Lower lobe of right lung (tissue), 2 donors: ENCODE results near the gene TLNRD1. TPM values are rescaled to one million over a fixed set of nuclear protein-coding genes. Genes with fewer than 3 reads are reported as not detected.

Experiments
- ATAC-seq, 2 donors: fragments of 200-7000 bp; cut with Tn5 transposase; one replicate each; pipeline ENCODE4 v1.9.1; 2020 to 2022; ENCODE audit warnings: mild to moderate bottlenecking in 2 of 2, moderate library complexity in 2 of 2
- DNase-seq: peaks from one replicate; pipeline ENCODE4 v3.0.0-alpha.2; 2020
- H3K27ac ChIP-seq: fragments of 200-600 bp; one replicate; pipeline ENCODE4 v1.8.0; 2022
- H3K27me3 ChIP-seq: fragments of 200-600 bp; one replicate; pipeline ENCODE4 v1.8.0; 2022; ENCODE audit warnings: low read depth
- H3K36me3 ChIP-seq: fragments of 200-600 bp; one replicate; pipeline ENCODE4 v1.8.0; 2022; ENCODE audit warnings: mild to moderate bottlenecking
- H3K4me1 ChIP-seq: fragments of 200-600 bp; one replicate; pipeline ENCODE4 v1.8.0; 2022
- H3K4me3 ChIP-seq: fragments of 200-600 bp; one replicate; pipeline ENCODE4 v1.8.0; 2022; ENCODE audit warnings: mild to moderate bottlenecking
- H3K9me3 ChIP-seq: fragments of 200-600 bp; one replicate; pipeline ENCODE4 v1.8.0; 2022
- intact Hi-C: fragments of 100-400 bp; cut with DNase I; formaldehyde crosslinking; loops from one replicate; pipeline ENCODE4 v1.11.0; 2022
- total RNA-seq: library from RNA; stranded (reverse); fragmentation: NEBNext Ultra II Directional; extraction: Animal tissue kit (Norgen Biotek cat#: 25700); gene quantifications from one replicate; pipeline ENCODE4 v1.2.1, GENCODE V29; 2021
- TF ChIP-seq, protein P1 (sequence below): fragments of 200-600 bp; IDR thresholded peaks from one replicate; pipeline ENCODE4 v1.8.0; 2022; ENCODE audit warnings: antibody characterized with exemption, mild to moderate bottlenecking
- donor health status: DM: no; HTN: yes; CAD: no; lungs with severe emphysema.

Gene TLNRD1
- total RNA-seq, 1 donor from 2014 or later: 24.7 TPM

- intact Hi-C loops: loop anchor here (10.0 kb wide), 1 partner anchor 517 kb away; no protein-coding TSS in a partner anchor
- H3K27ac ChIP-seq: no peak overlapping the region
- ATAC-seq: no peak
Observed at GRCh38 chr15:80972276-80972675, 28.4 kb upstream of the TLNRD1 start.

GRCh38 chr15:80974914-80975313 lies 25.8 kb upstream of the TLNRD1 start:
- intact Hi-C loops: loop anchor here (10.0 kb wide), 1 partner anchor 520 kb away; no protein-coding TSS in a partner anchor
- Histone ChIP-seq H3K4me3 (no peak overlapping the region), H3K27ac (no peak overlapping the region), H3K9me3 (no peaks in the 10 kb centered on the region), H3K4me1 (peaks cover 5% of the 10 kb centered on the region), H3K27me3 (no peaks in the 10 kb centered on the region), H3K36me3 (peaks cover 39% of the 10 kb centered on the region)
- TF ChIP-seq, protein P1, sequence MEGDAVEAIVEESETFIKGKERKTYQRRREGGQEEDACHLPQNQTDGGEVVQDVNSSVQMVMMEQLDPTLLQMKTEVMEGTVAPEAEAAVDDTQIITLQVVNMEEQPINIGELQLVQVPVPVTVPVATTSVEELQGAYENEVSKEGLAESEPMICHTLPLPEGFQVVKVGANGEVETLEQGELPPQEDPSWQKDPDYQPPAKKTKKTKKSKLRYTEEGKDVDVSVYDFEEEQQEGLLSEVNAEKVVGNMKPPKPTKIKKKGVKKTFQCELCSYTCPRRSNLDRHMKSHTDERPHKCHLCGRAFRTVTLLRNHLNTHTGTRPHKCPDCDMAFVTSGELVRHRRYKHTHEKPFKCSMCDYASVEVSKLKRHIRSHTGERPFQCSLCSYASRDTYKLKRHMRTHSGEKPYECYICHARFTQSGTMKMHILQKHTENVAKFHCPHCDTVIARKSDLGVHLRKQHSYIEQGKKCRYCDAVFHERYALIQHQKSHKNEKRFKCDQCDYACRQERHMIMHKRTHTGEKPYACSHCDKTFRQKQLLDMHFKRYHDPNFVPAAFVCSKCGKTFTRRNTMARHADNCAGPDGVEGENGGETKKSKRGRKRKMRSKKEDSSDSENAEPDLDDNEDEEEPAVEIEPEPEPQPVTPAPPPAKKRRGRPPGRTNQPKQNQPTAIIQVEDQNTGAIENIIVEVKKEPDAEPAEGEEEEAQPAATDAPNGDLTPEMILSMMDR: no peak
- no peak for ATAC-seq
- no peak for DNase-seq

More at GRCh38 chr15:80972276-80972675, 28.4 kb upstream of the TLNRD1 start:
- Histone ChIP-seq H3K36me3 (peaks cover 34% of the 10 kb centered on the region), H3K9me3 (no peaks in the 10 kb centered on the region), H3K4me1 (no peaks in the 10 kb centered on the region), H3K27me3 (no peaks in the 10 kb centered on the region), H3K4me3 (no peak overlapping the region)
- TF ChIP-seq, protein P1: no peak
- DNase-seq: no peak

- Histone ChIP-seq H3K27ac (no peak overlapping the region), H3K27me3 (no peaks in the 10 kb centered on the region), H3K4me3 (no peak overlapping the region), H3K4me1 (peaks cover 5% of the 10 kb centered on the region), H3K36me3 (peaks cover 52% of the 10 kb centered on the region), H3K9me3 (no peaks in the 10 kb centered on the region)
- ATAC-seq (peak in 1 of 2 donors; percentile 23), DNase-seq (no peak)
- intact Hi-C loops: loop anchor here (10.0 kb wide), 1 partner anchor 522 kb away; no protein-coding TSS in a partner anchor
- TF ChIP-seq, protein P1: no peak
Observed at GRCh38 chr15:80976851-80977250, 23.9 kb upstream of the TLNRD1 start.

DNA sequence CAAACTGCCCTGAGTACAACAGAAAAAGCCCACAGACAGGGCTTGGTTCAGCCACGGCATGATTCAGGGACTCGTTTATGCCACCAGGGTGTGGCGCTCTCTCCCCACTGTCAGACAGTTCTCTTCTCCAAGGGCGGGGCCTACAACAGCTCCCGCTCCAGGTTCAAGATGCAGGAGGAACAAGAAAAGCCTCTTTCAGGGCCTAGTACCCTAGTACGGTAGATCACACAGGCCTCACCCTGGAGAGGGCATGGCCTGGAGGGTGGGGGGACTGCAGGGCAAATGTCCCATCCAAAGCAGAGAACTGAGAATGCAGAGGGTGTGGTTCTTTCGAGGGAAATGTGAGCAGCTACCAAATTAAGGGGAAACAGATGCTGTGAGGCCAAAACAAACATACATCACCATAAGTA lies 23.1 kb upstream of the TLNRD1 start:
- peaks cover 58% of the 10 kb centered on the region for H3K36me3 ChIP-seq
- H3K27me3 ChIP-seq: no peaks in the 10 kb centered on the region
- TF ChIP-seq, protein P1: peak; percentile 73
- peak; percentile 74 for DNase-seq
- ATAC-seq: peak; percentile 89 to 90
- intact Hi-C loops: loop anchor here (10.0 kb wide), 1 partner anchor 523 kb away; no protein-coding TSS in a partner anchor
- peaks cover 5% of the 10 kb centered on the region for H3K4me1 ChIP-seq
- H3K9me3 ChIP-seq: no peaks in the 10 kb centered on the region
- H3K4me3 ChIP-seq: no peak overlapping the region
- H3K27ac ChIP-seq: no peak overlapping the region

GRCh38 chr15:80978685-80979329 lies 21.9 kb upstream of the TLNRD1 start:
- no peak for ATAC-seq
- Histone ChIP-seq H3K27me3 (no peaks in the 10 kb centered on the region), H3K4me1 (peaks cover 8% of the 10 kb centered on the region), H3K27ac (no peak overlapping the region), H3K4me3 (no peak overlapping the region), H3K36me3 (peaks cover 52% of the 10 kb centered on the region), H3K9me3 (no peaks in the 10 kb centered on the region)
- intact Hi-C loops: loop anchor here (10.0 kb wide), 1 partner anchor 524 kb away; no protein-coding TSS in a partner anchor
- no peak for DNase-seq
- TF ChIP-seq, protein P1: no peak
